Measurements from ENCODE around the gene RANBP17. TPM values are rescaled to one million over a fixed set of nuclear protein-coding genes. Genes with fewer than 3 reads are reported as not detected.
A peak's percentile ranks its signal among the peaks of the same experiment; 100 is the strongest.
"Not testable (repeated sequence)": the region's sequence is repeated elsewhere in the genome, so short reads cannot be mapped to it uniquely, and the experiment has no call there.

RANBP17 gene
- total and polyA plus RNA-seq, 8 donors, result 3.5 to 11.3 (median 7.9) TPM

GRCh38 chr5:170861667-170861916 lies 226 bp upstream of the RANBP17 start:
- DNase-seq (no peak), ATAC-seq (no peak), FAIRE-seq (no peak)
- Histone ChIP-seq H3K27me3 (no peaks in the 10 kb centered on the region), H3K4me1 (peaks cover 0 to 7% (median 5%) of the 10 kb centered on the region in 3 donors), H3K9me3 (no peaks in the 10 kb centered on the region), H3K27ac (peak overlapping the region in 1 of 4 donors; percentile 26), H3K36me3 (no peaks in the 10 kb centered on the region), H3K4me3 (peak overlapping the region; percentile 48 to 92 (median 68))
- WGBS, 2 donors, result 7 to 12% methylated on average over 26 of the region's 26 CpGs
- intact Hi-C loops (cut with DNase I), result no loop called here
- no peak for TF ChIP-seq CTCF (IDR thresholded peaks at IDR 0.05)

GRCh38 chr5:170863646-170864045 lies 1.8 kb downstream of the RANBP17 start:
- Histone ChIP-seq H3K36me3 (no peaks in the 10 kb centered on the region), H3K9me3 (no peaks in the 10 kb centered on the region), H3K4me1 (peaks cover 0 to 7% (median 5%) of the 10 kb centered on the region in 3 donors), H3K27ac (no peak overlapping the region), H3K27me3 (no peaks in the 10 kb centered on the region), H3K4me3 (no peak overlapping the region)
- 95 to 99% methylated on average over 3 of the region's 3 CpGs for WGBS, 2 donors
- ATAC-seq (no peak), DNase-seq (no peak), FAIRE-seq (no peak)
- no peak for TF ChIP-seq CTCF (IDR thresholded peaks at IDR 0.05)
- intact Hi-C loops (cut with DNase I), result no loop called here

- Histone ChIP-seq H3K4me1 (peaks cover 0 to 7% (median 5%) of the 10 kb centered on the region in 3 donors), H3K4me3 (no peak overlapping the region), H3K27me3 (no peaks in the 10 kb centered on the region), H3K36me3 (no peaks in the 10 kb centered on the region), H3K9me3 (no peaks in the 10 kb centered on the region), H3K27ac (no peak overlapping the region)
- DNase-seq (no peak), FAIRE-seq (no peak), ATAC-seq (no peak)
- TF ChIP-seq CTCF (IDR thresholded peaks at IDR 0.05), result no peak
- 95 to 100% methylated on average over 1 of the region's 1 CpG for WGBS, 2 donors
- intact Hi-C loops (cut with DNase I), result no loop called here
These were observed 3.8 kb downstream of the RANBP17 start for GRCh38 chr5:170865622-170866021.

- intact Hi-C loops (cut with DNase I), result no loop called here
- Histone ChIP-seq H3K4me1 (peaks cover 0 to 7% (median 4%) of the 10 kb centered on the region in 3 donors), H3K4me3 (no peak overlapping the region), H3K36me3 (no peaks in the 10 kb centered on the region), H3K27me3 (no peaks in the 10 kb centered on the region), H3K27ac (no peak overlapping the region), H3K9me3 (no peaks in the 10 kb centered on the region)
- TF ChIP-seq CTCF (IDR thresholded peaks at IDR 0.05), result no peak
- 86 to 94% methylated on average over 1 of the region's 1 CpG for WGBS, 2 donors
- FAIRE-seq, result no peak
- DNase-seq, result no peak
- ATAC-seq, result no peak
These were observed 6.0 kb downstream of the RANBP17 start for GRCh38 chr5:170867825-170868224.

- H3K4me1 ChIP-seq; H3K4me3 ChIP-seq; H3K27ac ChIP-seq; DNase-seq; FAIRE-seq; intact Hi-C loops (cut with DNase I); H3K9me3 ChIP-seq; ATAC-seq; H3K36me3 ChIP-seq; H3K27me3 ChIP-seq: not testable (repeated sequence)
These were observed 8.6 kb downstream of the RANBP17 start for GRCh38 chr5:170870390-170870789.

- no peaks in the 10 kb centered on the region for H3K36me3 ChIP-seq
- H3K9me3 ChIP-seq, result no peaks in the 10 kb centered on the region
- H3K27ac ChIP-seq, result no peak overlapping the region
- TF ChIP-seq CTCF (IDR thresholded peaks at IDR 0.05), result no peak
- ATAC-seq, result no peak
- FAIRE-seq, result no peak
- H3K4me3 ChIP-seq, result no peak overlapping the region
- intact Hi-C loops (cut with DNase I), result no loop called here
- no peak for DNase-seq
- no peaks in the 10 kb centered on the region for H3K27me3 ChIP-seq
- 84 to 90% methylated on average over 2 of the region's 2 CpGs for WGBS, 2 donors
- H3K4me1 ChIP-seq, result no peaks in the 10 kb centered on the region
These were observed 12.2 kb downstream of the RANBP17 start for GRCh38 chr5:170874017-170874416.

All from pancreas (tissue), 10 donors.